ENCODE measurements around the gene METTL22.

- TF ChIP-seq CTCF (IDR thresholded peaks at IDR 0.05; ENCODE audit: borderline replicate concordance, extremely low read depth, low read length, poor library complexity, severe bottlenecking): no peak
- TF ChIP-seq EZH2 (IDR thresholded peaks at IDR 0.05; ENCODE audit: borderline replicate concordance, low read depth, low read length, severe bottlenecking): no peak
Observed at GRCh38 chr16:8661703-8662102, 40.2 kb downstream of the METTL22 start.

All from DND-41 (cell line).